ENCODE results near the gene DCST1.

DNA sequence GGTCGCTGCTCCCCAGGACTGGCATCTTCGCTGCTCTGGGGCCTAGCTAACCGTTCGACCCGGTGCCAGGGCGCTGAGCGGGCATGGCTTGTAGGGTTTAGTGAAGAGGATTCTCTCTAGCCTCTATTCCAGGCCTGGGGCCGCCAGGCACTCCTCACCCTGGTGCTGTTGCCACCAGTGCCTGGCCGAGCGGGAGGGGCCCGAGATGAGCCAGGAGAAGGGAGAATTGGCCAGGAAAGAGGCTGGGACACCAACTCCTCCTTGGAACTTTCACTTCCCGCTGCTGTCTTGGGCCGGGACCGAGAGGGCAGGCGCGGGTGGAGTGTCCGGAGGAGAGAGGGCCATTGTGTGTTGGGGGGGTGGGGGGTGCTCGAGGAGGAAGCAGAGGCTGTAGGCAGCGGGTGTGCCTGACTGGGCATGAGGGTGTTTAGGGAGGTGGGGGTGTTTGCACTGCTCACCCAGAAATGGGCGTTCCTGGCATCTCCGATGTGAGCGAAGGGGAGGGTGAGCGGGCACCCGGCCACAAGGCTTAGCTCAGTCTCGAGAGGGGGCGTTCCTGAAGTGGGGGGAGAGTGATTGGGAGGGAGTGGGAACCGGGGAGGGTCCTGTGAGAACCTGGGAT is 18.3 kb downstream of the DCST1 start:
- TF ChIP-seq, protein P1, sequence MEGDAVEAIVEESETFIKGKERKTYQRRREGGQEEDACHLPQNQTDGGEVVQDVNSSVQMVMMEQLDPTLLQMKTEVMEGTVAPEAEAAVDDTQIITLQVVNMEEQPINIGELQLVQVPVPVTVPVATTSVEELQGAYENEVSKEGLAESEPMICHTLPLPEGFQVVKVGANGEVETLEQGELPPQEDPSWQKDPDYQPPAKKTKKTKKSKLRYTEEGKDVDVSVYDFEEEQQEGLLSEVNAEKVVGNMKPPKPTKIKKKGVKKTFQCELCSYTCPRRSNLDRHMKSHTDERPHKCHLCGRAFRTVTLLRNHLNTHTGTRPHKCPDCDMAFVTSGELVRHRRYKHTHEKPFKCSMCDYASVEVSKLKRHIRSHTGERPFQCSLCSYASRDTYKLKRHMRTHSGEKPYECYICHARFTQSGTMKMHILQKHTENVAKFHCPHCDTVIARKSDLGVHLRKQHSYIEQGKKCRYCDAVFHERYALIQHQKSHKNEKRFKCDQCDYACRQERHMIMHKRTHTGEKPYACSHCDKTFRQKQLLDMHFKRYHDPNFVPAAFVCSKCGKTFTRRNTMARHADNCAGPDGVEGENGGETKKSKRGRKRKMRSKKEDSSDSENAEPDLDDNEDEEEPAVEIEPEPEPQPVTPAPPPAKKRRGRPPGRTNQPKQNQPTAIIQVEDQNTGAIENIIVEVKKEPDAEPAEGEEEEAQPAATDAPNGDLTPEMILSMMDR (IDR thresholded peaks at IDR 0.05; ENCODE audit: insufficient read depth, low read length, poor library complexity, severe bottlenecking), result no peak
- no peak for TF ChIP-seq EZH2phosphoT487 (conservative IDR thresholded peaks at IDR 0.05; ENCODE audit: low read length)
